ENCODE measurements around the gene SGMS1.

DNA sequence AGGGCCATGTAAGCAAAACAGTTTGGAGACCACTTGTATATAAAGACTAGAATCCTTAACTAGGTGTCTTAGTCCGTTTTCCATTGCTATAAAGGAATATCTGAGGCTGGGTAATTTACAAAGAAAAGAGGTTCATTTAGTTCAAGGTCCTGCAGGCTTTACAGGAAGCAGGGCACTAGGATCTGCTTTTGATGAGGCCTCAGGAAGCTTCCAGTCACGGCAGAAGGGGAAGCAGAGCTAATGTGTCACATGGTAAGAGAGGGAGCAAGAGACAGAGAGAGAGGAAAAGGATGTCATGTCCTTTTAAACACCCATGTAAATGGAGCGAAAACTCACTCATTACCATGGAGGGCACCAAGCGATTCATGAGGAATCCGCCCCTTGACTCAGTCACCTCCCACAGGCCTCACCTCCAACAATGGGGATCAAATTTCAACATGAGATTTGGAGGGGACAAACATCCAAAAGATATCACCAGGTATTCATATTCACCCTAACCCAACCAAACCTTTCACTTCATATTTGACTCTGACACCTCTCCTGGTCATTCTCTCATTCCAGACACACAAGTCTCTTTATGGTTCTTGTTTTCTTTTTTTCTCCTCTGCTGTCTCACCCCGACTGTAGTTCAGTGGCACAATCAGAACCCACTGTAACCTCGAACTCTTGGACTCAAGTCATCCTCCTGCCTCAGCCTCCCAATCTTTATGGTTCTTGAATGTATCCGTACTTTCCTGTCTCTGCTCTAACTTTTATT is 342.4 kb downstream of the SGMS1 start:
- TF ChIP-seq TAF1 (IDR thresholded peaks at IDR 0.05; ENCODE audit: borderline replicate concordance, insufficient read depth, low read length) (no peak), SIN3A (IDR thresholded peaks at IDR 0.05; ENCODE audit: borderline replicate concordance, insufficient read depth, low read length) (no peak)
- TF ChIP-seq, protein P1, sequence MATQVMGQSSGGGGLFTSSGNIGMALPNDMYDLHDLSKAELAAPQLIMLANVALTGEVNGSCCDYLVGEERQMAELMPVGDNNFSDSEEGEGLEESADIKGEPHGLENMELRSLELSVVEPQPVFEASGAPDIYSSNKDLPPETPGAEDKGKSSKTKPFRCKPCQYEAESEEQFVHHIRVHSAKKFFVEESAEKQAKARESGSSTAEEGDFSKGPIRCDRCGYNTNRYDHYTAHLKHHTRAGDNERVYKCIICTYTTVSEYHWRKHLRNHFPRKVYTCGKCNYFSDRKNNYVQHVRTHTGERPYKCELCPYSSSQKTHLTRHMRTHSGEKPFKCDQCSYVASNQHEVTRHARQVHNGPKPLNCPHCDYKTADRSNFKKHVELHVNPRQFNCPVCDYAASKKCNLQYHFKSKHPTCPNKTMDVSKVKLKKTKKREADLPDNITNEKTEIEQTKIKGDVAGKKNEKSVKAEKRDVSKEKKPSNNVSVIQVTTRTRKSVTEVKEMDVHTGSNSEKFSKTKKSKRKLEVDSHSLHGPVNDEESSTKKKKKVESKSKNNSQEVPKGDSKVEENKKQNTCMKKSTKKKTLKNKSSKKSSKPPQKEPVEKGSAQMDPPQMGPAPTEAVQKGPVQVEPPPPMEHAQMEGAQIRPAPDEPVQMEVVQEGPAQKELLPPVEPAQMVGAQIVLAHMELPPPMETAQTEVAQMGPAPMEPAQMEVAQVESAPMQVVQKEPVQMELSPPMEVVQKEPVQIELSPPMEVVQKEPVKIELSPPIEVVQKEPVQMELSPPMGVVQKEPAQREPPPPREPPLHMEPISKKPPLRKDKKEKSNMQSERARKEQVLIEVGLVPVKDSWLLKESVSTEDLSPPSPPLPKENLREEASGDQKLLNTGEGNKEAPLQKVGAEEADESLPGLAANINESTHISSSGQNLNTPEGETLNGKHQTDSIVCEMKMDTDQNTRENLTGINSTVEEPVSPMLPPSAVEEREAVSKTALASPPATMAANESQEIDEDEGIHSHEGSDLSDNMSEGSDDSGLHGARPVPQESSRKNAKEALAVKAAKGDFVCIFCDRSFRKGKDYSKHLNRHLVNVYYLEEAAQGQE (IDR thresholded peaks at IDR 0.05; ENCODE audit: insufficient read depth in 1 of 2, low read depth in 2 of 2, low read length in 2 of 2), result no peak
